ENCODE data around the gene RAI1.

GRCh38 chr17:17661834-17662385 is 19.3 kb upstream of the RAI1 start:
- TF ChIP-seq CTCF (IDR thresholded peaks at IDR 0.05) (no peak), POLR2A (IDR thresholded peaks at IDR 0.05) (no peak)

Data from adrenal gland (tissue), 5 donors.